Raji (cell line): Measurements from ENCODE around the gene ZNF436.

Experiments
- POLR2A ChIP-seq: IDR thresholded peaks from 2 replicates; pipeline ENCODE4 v1.6.1; 2011; ENCODE audit warnings: low read depth, low read length, control low read depth; ENCODE audit not compliant: insufficient read depth

Gene ZNF436

DNA sequence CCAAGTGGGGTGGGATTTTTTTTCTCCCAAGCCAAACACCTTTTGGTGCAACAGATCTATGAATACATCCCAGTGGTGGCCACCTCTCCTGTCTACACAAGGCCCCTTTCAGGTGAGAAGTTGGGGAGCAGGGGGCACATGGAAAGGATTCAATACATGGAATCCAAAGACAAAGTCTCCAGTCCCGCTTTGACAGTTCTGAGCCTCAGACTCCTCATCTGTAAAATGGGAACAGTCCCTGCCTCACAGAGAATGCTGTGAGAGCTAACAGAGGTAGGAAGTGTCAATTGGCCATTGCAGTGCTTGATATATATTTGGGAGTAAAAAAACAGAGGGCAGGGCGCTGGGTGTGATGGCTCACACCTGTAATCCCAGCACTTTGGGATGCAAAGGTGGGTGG lies 26.7 kb upstream of the ZNF436 start:
- TF ChIP-seq POLR2A: no peak

DNA sequence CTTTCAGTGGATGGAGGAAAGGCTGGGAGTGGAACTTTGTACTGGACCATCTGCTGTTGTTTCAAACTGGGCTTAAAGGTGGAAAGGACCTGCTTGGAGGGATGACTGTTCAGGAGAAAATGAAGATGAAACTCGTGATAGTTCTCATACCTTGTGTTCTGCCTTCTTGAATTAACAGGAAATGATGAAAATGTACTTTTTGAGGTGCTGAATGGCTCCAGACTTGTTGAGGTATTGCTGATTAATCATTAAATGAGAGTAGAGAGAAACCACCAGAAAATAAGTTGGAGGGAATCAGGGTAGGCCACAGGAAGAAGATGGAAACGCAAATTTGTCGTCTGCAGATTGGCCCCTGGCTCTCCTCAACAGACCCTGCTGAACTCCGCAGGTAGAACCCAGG lies 26.2 kb upstream of the ZNF436 start:
- no peak for TF ChIP-seq POLR2A

DNA sequence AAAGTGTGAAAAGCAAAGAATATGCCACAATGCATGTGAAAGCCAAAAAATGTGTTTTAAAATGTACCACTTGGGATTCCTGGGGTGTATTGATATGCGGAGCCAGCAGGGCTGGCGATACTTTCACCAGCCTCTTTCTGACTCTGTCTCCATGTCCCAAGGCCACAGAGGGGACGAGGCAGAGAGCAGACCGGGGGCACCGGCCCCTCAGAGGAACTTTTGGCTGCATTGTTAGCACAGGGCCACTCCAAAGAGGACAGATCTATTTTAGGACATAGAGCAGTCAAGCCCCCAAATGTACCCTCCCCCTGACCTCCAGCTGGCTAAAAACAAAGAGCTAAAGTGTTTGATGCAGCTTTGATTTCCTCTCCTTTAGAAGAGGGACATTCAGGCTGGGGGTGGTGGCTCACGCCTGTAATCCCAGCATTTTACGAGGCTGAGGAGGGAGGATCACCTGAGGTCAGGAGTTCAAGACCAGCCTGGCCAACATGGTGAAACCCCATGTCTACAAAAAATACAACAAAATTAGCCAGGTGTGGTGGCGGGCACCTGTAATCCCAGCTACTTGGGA lies 25.6 kb upstream of the ZNF436 start:
- TF ChIP-seq POLR2A: no peak

DNA sequence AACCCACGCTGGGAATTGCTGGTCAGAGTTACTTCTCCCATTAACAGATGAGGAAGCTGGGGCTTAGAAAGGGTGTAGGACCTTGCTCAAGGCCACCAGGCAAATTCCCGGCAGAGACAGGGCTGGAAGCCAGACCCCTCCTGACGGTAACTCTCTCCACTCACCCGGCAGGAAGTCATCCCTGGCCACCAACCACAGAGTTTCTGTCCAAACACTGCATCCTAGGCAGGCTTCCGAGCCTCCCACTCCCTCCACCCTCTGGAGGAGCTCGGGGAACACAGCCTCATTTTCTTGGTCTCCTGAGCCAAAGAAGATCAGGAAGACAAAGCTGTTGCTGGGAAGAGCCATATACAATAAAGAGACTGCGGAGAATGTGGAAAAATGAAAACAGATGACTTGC lies 25.0 kb upstream of the ZNF436 start:
- no peak for TF ChIP-seq POLR2A

DNA sequence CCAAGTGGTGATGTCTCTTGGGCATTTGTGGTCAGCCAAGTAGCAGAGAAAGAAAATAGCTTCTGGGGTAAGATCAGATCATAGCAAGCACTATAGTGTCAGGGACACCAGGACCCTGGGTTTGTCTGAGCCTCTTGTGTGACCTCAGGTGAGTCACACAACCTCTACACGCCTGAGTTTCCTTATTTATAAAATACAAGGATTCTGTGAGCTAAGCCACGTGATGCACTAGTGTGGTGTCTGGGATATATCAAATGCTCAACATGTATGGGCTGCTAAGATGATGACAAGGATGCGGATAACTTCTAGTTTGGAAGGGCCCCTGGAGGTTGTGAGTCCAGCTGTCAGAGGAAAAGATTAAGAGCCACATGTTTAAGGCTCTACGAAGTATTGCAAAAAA lies 24.5 kb upstream of the ZNF436 start:
- TF ChIP-seq POLR2A: no peak

DNA sequence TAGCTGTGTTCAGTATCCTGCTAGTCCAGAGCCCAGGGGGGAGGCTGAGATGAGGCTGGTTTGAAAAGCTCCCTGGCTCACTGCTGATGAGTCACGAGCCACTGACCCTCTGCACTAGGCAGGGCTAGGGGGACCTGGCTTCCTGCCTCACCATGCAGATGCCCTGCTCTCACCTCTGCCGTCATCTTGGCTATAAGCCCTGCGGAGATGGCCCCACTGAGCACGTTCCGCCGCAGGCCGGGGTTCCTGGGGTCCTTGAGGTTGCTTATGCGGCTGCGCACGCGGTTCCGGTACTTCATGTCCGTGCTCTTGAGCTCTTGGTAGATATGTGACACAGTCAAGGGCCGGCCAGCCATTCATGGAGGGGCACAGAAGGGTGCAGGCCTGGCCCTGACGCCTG lies 24.1 kb upstream of the ZNF436 start:
- TF ChIP-seq POLR2A: no peak

DNA sequence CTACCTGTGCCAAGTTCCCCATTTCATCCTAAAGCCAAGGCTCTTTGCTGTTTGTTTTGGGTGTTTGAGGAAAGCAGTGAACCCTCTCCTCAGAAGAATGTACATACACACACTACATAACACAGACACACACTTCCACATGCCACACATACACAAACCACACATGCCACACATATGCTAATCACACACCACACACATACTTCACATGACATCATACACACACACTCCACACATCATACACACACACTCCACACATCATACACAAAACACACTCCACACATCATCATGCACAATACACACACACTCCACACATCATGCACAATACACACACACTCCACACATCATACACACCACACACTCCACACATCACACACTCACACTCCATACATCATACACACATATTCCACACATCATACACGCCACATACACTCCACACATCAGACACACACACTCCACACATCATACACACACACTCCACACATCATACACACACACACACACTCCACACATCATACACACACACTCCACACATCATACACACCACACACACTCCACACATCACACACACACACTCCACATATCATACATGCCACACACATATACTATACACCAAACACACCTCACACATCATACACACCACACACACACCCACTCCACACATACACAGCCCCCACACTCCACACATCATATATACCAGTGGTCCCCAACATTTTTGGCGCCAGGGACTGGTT lies 22.7 kb upstream of the ZNF436 start:
- no peak for TF ChIP-seq POLR2A

DNA sequence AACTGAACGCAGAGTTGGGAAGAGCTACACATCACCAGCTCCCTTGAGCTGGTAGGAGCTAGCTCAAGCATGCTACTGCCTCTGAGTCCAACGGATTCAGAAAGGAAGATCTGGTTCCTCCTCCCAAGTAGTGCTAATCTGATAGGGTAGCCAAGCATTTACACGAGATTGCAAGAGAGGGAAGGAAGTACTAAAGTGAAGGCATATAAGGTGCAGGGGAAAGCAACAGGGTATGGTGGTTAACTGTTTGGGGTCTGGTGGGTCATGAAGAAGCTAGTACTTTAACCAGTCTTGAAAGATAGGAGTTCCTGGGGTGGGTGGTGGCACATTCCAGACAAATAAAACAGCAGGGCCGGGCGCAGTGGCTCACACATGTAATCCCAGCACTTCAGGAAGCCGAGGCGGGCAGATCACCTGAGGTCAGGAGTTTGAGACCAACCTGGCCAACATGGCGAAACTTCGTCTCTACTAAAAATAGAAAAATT lies 20.2 kb upstream of the ZNF436 start:
- no peak for TF ChIP-seq POLR2A

DNA sequence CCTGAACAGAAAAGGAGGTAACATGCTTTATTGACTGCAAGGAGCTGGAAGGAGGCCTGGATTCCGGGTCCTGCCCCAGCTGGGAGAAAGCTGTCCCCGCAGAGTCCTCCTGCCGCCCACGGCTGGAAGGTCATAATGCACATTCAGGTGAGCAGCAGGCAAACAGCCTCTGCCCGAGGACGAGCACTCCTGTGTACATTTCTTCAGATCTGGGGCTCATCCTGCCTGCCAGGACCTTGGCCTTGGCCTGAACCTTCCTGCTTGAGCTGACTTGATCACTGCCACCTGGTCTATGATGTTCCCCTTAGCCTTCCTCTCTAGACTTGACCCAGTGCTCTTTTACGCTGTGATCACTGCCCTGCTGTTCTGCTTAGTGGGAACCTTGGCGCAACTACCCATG lies 17.9 kb upstream of the ZNF436 start:
- TF ChIP-seq POLR2A: no peak

DNA sequence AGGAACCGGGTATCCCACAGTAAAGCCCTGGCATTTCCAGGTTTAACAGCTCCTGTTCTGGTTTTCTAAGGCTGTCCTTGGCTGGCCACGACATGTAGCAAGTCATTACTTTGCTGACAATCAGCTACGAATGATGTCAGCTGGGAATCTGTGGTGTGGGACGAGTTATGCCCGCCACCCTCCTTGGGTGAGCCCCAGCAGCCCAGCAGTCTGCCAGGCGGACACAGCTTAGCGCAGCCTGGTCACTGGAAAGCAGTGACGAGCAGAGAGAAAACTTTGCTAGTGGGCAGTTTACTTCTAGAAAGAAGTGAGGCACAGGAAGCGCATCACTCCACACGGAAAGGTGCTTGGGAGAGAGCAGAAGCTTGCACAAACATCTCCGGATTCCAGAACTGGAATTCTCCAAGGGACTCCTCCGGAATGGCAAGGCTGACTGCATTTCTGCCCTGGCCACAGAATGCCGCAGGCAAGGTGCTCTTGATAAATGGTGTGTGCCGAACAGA lies 15.5 kb upstream of the ZNF436 start:
- TF ChIP-seq POLR2A: no peak

DNA sequence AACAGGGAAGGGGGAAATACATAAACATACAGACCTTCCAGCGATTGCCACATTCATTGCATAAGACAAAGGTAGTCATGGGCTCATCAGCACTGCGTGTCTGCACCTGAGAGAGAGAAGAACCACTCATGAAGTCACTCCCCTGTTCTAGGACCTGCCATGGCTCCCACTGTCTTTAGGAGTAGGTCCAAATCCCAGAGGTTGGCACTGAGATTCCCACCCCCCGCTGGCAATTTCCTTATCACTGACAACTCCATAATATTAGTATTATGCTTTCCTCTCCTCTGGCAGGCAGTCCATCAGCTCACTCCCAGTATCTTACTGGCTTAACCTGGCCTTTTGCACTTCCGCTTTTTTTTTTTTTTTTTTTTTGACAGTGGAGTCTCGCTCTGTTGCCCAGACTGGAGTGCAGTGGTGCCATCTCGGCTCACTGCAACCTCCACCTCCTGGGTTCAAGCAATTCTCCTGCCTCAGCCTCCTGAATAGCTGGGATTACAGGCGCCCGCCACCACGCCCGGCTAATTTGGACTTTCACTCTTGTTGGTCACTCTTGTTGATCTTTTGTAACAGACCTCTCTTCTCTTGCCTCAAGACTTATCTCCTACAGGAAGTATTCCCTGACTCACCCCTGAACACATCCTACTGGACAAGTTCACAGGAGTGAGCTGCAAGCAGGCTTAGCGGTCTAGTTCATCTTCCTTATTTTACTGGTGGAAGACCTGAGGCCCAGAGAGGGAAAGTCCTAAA lies 14.8 kb upstream of the ZNF436 start:
- TF ChIP-seq POLR2A: no peak

DNA sequence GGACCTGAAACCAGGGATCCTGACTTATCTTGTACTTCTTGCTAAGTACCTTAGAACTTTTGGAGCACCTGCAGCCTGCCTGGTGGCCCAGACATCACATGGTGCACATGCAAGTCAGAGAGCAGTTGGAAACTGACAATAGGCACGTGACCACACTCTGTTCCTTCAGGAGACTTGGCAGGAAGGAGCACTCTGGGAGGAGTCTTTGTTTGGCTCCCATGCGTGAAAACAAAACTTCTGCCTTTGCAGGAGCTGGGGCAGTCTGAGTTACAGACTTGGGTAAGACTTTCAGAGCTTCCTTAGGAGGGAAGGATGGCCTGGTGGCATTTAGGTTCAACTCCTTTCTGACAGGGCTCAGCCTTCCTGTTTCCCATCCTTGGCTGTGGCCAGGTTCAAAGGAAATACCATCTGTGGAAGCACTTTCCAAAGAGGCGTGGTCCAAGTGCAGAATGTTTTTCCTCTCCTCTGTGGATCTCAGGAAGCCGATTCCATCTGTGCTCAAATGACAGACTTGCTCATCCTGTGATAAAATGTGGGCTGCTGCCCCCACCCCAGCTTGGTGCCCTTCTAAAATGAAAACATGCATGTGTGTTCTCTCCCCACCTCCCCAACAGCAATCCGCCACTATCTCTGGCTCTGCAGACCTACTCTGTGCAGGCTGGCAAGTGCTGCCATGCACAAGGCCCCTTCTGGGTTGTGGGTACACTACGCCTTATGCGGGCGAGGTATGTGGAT lies 14.1 kb upstream of the ZNF436 start:
- TF ChIP-seq POLR2A: no peak

DNA sequence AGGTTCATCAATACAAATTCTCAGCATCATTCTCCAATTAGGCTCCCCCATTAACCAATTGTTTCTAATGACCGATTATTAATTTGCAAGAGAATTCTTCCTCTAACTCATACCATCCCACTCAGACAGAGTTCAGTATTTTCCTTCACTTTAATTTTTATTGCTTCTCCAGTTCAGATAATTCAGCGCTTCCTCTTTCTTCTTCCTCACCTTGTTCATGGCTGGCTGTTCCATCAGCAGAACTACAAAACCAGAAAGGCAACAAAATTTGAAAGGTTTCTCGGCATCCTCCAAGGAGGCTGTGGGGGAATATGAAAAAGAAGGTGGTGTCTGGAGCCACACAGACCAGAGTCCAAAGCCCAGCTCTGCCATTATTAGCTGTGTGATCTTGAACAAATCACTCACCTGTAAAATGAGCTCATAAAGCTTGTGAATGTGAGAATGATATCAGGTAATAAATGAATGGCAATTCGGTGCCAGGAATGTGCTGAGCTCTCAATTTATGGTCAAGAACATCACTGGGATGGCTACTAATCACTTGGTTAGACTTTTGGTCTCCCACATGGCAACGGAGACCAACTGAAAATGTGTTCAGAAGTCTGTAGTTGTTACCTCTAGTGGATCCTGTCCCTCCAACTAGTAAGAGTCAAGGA lies 11.7 kb upstream of the ZNF436 start:
- no peak for TF ChIP-seq POLR2A

DNA sequence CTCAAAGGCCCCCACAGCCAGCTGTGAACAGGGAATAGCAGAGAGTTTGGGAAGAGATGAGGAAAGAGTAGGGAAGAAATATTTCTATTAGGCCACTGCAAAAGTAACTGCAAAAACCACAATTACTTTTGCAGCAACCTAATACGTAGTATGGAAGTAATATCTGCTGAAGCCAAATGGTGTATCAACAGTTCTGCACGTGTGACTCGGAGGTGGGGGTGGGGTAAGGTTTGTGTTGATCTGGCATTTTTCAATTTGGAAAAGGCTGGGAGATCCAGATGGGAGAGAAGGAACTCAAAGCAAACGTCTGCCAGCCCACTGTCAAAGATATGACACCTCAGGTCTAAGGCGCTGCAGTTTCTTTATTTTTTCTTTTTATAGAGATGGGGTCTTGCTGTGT lies 11.1 kb upstream of the ZNF436 start:
- TF ChIP-seq POLR2A: no peak
